Stimulated activated CD4-positive, alpha-beta T cell treated with anti-CD3 and anti-CD28 coated beads, Interleukin-2, amount 100 ng/mL, for 48 hours (primary cell): ENCODE results near the gene MRPL42.
"Not testable (repeated sequence)": the region's sequence is repeated elsewhere in the genome, so short reads cannot be mapped to it uniquely, and the experiment has no call there.

ENCODE experiments used
- DNase-seq, 2 donors: peaks; one replicate each; pipeline ENCODE4 v3.0.0-alpha.2; 2020

Gene MRPL42

DNA sequence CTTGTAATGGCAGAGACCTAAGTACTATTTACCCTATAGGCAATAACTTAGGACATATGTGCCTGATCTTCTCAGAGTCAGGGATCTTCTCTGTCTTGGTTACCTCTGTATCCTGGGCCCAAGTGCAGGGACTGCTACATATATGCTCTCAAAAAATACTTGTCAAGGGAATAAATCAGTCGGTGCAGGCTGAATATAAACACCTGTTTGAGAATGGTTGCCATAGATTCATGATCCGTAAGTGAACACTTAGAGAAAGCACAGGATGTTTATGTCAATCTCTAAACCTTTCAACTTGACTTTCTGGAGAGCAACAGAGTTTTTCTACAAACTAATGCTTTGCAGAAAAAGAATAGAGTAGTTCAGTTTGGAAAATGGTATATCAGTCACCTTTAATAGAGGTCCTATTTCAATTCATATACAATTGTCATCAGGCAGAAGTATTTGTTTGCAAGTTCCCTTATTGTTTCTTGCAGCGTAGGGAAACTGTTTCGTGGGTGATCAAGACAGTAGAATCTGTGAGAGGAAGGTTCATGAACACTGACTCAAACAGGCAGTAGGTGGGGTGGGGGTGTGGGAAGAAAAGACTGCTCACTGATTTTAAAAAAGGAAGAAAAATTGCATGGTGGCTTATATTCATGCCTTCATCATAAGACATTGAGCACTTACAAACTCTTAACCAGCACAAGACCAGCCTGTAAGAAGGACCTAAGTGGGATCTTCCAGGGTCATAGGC is 19.6 kb upstream of the MRPL42 start:
- DNase-seq = no peak

DNA sequence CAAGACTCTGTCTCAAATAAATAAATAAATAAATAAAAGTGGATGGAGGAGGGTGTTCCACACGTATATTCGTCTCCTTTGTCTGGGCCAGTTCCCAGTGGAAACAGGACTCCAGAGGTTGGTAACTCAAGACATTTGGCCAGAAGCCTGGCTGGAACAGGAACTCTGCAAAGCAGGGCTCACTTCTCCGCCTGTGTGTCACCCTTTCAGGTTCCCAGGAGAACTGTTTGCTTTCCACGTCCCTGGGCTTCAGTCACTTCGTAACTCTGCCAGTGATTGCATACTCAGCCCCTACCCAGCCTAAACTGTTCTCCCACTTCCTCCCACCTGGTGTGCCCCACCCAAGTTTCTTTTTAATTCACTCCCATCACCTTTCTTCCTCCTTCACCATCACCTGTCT is 18.5 kb upstream of the MRPL42 start:
- no peak for DNase-seq

DNA sequence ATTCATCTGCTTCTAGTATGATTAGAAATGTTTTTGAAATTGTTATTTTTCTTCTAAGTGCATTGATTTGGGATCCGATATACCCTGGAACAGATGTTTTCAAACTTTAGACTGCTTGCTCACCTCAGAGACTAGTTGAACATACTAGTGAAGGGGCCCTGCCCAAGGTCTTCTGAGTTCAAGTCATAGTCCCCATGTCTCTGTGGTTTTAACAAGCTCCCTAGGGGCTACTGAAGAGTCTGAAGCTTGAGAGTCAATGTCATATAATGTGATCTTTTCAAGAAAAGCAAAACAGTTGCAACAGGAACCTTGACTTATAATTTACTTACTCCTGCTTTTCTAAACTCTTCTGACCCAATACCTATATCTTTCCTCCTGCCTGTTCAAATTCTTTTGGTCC is 18.0 kb upstream of the MRPL42 start:
- DNase-seq = no peak

DNA sequence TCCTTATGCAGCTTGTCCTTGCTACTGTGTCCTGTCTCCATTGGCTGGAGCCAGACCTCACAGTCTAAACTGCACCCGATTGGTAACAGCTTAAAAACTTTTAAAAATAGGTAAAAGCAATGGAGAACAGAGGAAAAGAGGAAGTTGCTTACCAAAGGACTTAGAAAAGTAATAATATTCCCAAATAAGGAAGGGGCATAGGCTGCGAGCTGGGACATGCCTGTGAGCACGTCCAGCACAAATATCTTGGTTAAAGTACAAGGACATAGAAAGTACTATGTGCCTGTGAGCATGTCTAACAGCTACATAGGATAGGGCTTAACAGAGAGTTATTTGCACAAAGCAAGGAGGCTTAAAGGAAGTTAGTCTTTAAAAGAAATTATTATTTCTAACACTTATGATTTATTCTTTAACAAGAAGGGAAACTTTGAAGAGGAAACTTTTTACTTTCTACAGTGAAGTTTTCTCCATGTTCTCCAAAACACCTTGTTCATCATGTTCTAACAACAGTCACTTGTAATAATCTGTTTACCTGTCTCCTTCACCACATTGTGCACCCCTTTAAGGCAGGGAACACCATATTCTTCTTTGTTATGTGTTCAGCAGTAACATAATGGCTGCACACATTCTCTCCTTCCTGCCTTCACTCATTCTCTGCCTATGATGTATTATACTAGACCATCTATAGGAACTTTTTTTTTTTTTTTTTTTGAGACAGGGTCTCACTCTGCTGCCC is 15.7 kb upstream of the MRPL42 start:
- DNase-seq = no peak

DNA sequence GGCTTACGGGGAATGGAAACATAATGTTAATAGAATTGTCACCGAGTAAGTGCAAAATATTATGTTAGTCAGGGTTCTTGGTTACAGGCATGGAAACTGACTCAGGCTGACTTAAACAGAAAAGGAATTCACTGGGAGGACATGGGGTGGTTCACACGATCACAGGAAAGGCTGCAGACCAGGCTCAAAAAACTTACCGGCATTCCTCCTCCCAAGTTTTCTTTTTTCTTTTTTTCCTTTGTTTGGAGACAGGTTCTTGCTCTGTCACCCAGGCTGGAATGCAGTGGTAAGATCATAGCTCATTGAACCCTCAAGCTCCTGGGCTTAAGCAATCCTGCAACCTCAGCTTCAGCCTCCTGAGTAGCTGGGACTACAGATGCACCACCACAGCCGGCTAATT is 13.7 kb upstream of the MRPL42 start:
- no peak for DNase-seq

DNA sequence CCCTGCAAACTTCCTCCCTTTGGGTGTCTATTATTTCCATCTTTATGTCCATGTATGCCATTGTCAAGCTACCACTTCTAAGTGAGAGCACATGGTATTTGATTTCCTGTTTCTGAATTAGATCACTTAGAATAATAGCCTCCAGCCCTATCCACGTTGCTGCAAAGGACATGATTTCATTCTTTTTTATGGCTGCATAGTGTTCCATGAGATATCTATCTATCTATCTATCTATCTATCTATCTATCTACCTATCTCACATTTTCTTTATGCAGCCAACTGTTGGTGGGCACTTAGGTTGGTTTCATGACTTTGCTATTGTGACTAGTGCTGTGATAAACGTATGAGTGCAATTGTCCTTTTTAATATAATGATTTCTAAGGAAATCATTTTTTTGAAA is 11.2 kb upstream of the MRPL42 start:
- DNase-seq = no peak

DNA sequence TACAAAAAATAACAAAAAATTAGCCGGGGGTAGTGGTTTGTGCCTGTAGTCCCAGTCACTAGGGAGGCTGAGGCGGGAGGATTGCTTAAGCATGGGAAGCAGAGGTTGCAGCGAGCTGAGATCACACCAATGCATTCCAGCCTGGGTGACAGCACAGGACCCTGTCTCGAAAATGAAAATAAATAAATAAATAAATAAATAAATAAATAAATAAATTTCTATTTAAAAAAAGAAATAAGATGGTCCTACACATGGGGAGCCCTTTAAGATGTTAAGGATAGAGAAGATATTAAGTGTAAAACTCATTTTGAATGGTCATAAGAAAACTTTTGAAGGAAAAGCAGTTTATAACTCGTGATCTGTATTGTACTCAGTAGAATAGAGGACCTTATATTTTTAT is 8.2 kb upstream of the MRPL42 start:
- no peak for DNase-seq

DNA sequence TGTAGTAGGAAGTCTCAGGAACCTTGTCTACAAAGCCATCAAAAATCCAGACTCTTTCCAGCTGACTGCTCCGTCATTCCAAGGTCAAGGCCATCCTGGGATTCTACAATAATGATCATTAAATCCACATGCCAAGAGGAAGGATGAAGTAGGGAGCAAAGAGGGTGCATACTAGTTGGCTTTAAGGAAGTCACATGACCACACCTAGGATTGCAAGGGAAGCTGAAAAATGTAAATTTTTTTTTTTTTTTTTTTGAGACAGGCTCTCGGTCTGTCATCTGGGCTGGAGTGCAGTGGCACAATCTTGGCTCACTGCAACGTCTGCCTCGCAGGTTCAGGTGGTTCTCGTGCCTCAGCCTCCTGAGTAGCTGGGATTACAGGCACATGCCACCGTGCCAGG is 7.3 kb upstream of the MRPL42 start:
- no peak for DNase-seq

DNA sequence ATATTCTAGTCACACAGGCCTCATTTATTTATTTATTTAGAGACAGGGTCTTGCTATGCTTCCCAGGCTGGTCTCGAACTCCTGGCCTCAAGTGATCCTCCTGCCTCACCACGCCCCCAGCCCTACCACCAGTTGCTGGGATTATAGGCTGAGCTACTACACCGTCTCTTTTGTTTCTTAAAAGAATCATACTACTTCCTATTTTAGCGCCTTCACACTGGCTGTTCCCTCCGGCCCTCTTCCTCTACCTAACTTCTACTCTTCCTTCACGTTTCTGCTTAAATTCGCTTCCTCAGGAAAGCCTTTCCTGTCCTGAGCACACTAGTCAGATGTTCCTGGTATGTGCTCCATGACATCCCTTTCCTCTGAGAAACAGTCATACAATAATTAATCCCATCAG is 6.4 kb upstream of the MRPL42 start:
- DNase-seq = no peak

DNA sequence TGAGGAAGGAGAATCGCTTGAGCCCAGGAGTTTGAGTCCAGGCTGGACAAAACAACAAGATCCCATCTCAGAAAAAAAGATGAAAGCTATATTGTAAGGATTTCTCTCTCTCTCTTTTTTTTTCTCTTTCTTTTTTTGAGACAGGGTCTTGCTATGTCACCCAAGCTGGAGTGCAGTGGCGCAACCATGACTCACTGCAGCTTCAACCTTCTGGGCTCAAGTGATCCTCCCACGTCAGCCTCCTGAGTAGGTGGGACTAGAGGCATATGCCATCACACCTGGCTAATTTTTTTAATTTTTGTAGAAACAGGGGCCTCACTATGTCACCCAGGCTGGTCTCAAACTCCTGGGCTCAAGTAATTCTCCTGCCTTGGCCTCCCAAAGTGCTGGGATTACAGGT is 5.8 kb upstream of the MRPL42 start:
- DNase-seq = no peak

DNA sequence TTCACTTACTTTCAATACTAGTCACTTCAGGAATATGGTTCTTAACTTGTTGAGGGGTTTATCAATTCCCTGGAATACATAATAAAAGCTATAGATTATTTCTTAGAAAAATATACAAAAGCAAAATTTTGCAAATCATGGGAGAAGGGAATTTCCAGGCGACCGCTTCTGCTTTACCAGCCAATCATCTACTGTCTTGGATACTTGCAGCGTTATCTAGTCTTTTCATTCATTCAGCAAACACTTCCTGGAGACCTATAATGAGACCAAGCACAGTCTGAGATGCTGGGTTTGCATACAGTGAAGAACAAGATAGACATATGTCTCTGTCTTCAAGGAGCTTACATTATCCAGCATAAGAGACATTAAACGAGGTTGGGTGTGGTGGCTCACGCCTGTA is 1.5 kb upstream of the MRPL42 start:
- no peak for DNase-seq

DNA sequence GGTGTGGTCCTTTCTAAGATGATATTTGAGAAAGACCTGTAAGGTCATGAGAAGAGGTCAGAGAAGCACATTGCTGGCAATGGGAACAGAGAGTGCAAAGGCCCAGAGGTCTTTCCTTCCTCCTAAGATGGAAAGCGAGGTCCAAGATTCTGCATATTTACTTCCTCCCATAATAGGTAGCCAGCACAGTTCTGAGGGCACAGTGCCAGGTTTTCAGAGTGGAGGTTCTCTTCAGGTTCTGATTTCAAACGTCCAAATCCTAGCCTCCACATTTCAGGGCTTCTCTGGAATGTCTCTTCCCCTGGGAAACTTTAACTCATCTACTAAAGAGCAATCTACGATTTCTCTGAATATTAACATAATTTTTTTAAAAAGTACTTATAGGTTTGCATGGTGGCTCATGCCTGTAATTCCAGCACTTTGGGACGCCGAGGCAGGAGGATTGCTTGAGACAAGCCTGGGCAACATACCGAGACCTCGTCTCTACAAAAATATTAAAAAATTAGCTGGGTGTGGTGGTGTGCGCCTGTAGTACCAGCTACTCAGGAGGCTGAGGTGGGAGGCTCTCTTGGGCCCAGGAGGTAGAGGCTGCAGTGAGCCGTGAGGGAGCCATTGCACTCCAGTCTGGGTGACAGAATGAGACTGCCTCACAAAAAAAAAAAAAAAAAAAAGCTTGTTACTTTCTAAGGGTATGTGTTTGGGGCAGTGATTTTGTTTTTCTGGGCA is 526 bp upstream of the MRPL42 start:
- no peak for DNase-seq

DNA sequence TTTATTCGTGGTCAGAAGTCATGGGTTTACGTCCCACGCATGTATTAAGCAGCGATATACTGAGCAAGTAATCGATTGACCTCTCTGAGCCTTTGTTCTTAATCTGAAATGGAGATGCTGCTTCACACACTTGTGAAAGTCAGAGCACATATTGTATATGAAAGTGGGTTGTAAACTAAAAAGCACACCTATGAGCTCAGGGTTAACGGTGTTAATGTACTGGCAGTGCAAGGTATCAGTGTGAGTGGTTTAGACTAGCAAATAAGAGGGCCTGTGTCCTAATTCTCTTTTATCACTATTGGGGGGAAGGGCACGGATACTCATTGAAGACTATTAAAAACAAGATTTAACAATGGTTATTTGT is 676 bp downstream of the MRPL42 start:
- no peak for DNase-seq

DNA sequence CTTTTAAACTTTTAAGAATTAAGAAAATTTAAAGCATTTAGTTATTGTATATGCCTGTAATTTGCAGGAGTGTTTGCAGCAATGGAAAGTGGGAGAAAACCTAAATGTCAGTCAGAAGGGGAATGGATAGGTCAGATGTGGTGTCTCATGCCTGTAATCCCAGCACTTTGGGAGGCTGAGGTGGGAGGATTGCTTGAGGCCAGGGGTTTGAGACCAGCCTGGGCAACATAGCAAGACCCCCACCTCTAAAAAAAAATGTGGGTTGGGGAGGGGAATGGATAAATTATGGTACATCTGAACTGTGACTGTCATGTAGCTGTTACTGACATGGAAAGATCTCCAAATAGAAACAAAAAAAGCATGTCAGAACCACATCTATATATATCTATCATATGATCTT is 2.1 kb downstream of the MRPL42 start:
- no peak for DNase-seq

DNA sequence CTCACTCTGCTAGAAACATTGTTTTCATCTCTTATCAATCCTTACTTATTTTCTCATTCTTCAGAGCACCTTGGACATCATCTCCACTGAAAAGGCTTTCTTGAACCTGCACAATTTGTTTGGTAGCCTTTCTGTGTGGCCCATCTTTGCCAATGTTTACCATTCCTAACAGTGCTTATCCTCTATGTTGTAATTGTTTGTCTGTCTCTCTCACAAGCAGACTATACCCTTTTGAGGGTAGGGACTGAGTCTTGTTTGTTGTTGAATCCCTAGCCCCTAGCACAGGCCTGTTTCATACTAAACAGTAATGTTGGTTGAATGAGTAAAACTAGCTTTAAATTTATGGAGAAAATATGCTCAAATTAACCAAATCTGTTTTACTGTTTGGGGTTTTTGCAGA is 9.2 kb downstream of the MRPL42 start:
- no peak for DNase-seq

DNA sequence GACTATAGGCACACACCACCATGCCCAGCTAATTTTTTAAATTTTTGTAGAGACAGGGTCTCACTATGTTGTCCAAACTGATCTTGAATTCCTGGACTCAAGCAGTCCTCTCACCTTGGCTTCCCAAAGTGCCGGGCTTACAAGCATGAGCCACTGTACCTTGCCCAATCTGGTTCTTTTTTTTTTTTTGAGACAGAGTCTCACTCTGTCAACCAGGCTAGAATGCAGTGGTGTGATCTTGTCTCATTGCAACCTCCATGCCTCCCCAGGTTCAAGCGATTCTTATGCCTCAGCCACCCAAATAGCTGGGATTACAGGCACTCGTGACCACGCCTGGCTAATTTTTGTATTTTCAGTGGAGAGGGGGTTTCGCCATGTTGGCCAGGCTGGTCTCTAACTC is 15.4 kb downstream of the MRPL42 start:
- DNase-seq = no peak

DNA sequence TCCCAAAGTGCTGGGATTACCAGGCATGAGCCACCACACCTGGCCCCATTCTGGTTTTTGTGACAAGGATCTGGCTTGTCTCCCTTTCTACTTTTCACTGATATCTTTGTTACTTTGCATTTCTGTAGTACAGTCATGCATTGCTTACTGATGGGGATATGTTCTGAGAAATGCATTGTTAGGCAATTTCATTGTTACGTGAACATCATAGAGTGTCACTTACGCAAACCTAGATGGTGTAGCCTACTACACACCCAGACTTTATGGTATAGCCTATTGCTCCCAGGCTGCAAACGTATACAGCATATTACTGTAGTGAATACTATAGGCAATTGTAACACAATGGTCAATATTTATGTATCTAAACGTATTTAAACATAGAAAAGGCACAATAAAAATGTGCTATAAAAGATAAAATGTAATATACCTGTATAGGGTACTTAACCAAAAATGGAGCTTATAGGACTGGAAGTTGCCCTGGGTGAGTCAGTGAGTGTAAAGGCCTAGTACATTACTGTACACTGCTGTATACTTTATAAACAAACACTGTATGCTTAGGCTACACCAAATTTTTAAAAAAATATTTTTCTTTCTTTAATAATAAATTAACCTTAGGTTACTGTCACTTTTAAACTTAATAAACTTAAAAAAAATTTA is 16.0 kb downstream of the MRPL42 start:
- DNase-seq = no peak

DNA sequence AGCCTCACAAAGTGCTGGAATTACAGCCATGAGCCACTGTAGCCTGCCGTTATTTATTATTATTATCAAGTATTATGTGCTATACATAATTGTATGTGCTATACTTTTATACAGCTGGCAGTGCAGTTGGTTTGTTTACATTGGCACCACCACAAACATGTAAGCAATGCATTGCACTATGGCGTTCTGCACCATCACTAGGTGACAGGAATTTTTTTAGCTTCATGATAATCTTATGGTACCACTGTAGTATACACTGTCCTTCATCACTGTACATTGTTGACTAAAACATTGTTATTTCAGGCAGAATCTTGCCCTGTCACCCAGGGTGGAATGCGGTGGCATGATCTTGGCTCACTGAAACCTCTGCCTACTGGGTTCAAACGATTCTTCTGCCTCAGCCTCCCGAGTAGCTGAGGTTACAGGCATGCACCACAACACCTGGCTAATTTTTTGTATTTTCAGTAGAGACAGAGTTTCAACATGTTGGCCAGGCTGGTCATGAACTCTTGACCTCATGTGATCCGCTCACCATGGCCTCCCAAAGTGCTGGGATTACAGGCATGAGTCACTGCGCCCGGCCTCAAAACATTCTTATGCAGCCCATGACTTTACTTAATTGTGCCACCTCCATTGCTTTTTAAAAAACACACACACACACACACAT is 17.1 kb downstream of the MRPL42 start:
- no peak for DNase-seq

DNA sequence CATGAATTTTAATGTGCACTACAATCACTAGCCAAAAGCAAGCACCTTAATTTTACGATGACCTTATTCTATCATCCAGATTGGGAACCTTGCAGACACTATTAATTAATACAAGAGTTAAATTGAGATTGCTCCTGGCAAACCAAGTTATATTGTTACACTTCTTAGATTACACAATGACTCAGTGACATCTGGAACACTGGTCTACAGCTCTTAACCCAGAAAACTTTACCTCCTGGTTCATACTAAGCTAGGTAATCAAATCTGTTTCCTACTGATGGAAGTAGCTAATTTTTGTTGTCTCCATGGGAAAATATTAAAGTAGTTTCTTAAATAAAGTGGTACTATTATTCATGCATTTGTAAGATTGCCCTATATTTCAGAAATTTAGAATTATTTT is 25.5 kb downstream of the MRPL42 start:
- DNase-seq = not testable (repeated sequence)

DNA sequence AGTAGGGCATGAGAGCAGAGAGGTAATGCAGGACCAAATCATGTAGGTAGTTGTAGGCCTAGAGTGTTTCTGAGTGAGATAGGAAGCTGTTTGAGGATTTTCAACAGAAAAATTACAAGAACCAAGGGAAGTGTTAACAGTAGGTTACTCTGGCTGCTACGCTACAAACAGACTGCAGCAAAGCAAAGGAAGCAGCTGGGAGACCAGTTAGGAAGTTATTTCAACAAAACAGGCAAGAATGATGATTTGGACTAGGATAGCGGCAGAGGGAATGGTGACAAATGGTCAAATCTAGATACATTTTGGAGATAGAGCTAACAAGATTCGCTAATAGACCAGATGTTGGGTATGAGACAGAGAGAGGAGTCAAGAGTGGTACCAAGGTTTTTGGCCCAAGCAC is 26.8 kb downstream of the MRPL42 start:
- no peak for DNase-seq

DNA sequence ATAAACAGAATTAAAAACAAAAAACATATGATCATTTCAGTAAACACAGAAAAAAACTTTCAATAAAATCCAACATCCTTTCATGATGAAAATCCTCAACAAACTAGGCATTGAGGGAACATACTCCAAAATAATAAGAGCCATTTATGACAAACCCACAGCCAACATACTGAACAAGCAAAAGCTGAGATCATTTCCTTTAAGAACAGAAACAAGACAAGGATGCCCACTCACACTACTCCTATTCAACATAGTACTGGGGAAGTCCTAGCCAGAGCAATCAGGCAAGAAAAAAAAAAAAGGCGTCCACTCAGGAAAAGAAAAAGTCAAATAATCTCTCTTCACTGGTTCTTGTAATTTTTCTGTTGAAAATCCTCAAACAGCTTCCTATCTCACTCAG is 30.1 kb downstream of the MRPL42 start:
- no peak for DNase-seq

DNA sequence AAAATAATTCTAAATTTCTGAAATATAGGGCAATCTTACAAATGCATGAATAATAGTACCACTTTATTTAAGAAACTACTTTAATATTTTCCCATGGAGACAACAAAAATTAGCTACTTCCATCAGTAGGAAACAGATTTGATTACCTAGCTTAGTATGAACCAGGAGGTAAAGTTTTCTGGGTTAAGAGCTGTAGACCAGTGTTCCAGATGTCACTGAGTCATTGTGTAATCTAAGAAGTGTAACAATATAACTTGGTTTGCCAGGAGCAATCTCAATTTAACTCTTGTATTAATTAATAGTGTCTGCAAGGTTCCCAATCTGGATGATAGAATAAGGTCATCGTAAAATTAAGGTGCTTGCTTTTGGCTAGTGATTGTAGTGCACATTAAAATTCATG is 31.5 kb downstream of the MRPL42 start:
- DNase-seq = not testable (repeated sequence)

DNA sequence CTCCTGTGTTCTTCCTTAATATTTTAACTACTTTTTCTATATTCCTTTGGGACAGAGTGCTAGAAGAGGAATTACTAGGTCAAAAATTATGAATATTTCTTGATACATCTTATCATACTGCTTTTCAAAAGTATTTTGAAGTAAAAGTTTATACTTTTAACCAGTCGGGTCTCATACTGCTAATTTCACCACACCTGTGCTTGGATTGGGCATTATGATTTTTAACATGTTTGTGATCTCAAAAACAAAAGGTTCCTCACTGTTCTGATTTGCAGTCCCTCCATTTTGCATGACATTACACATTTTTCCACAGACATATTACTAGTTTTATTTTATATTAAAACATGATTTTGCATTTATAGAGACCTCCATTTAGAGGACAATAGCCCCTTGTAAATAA is 32.9 kb downstream of the MRPL42 start:
- no peak for DNase-seq
